GM23338 (cell line): ENCODE measurements around the gene DOCK1. TPM values are rescaled to one million over a fixed set of nuclear protein-coding genes. Genes with fewer than 3 reads are reported as not detected.

ENCODE experiments used
- ATAC-seq: fragments of 200-7000 bp; cut with Tn5 transposase; 3 replicates; pipeline ENCODE4 v1.9.1; 2020
- DNase-seq: peaks from one replicate; pipeline ENCODE4 v3.0.0-alpha.2; 2015; ENCODE audit warnings: low spot score
- H2AFZ ChIP-seq: fragments of 200-600 bp; sonication (generic); 2 replicates; pipeline ENCODE4 v1.8.0; 2016; ENCODE audit warnings: antibody characterized with exemption, mild to moderate bottlenecking, moderate library complexity
- H3F3A ChIP-seq: fragments of 200-600 bp; sonication (generic); replicated peaks from 2 replicates; pipeline ENCODE4 v1.8.0; 2017; ENCODE audit warnings: antibody characterized with exemption, mixed run types, low read depth
- H3K27ac ChIP-seq: fragments of 200-600 bp; sonication (generic); 2 replicates; pipeline ENCODE4 v1.6.1; 2016; ENCODE audit warnings: low read depth
- H3K27me3 ChIP-seq: fragments of 200-600 bp; sonication (generic); 2 replicates; pipeline ENCODE4 v1.8.0; 2016; ENCODE audit warnings: mild to moderate bottlenecking, mixed run types, moderate library complexity; ENCODE audit not compliant: insufficient read depth
- H3K36me3 ChIP-seq: fragments of 200-600 bp; sonication (generic); 2 replicates; pipeline ENCODE4 v1.8.0; 2016; ENCODE audit warnings: mild to moderate bottlenecking; ENCODE audit not compliant: insufficient read depth
- H3K4me1 ChIP-seq: fragments of 200-600 bp; sonication (generic); 2 replicates; pipeline ENCODE4 v1.8.0; 2016; ENCODE audit warnings: mild to moderate bottlenecking, moderate library complexity; ENCODE audit not compliant: insufficient read depth
- H3K4me2 ChIP-seq: fragments of 200-600 bp; sonication (generic); 2 replicates; pipeline ENCODE4 v1.7.1; 2017; ENCODE audit warnings: mixed run types
- H3K4me3 ChIP-seq: fragments of 200-600 bp; sonication (generic); 2 replicates; pipeline ENCODE4 v1.6.1; 2016; ENCODE audit warnings: mixed run types
- H3K79me2 ChIP-seq: fragments of 200-600 bp; sonication (generic); replicated peaks from 2 replicates; pipeline ENCODE4 v1.8.0; 2017; ENCODE audit warnings: mild to moderate bottlenecking; ENCODE audit not compliant: insufficient read depth
- H3K9me2 ChIP-seq: fragments of 200-600 bp; sonication (generic); 2 replicates; pipeline ENCODE4 v1.8.0; 2017; ENCODE audit not compliant: insufficient read depth
- H4K20me1 ChIP-seq: fragments of 200-600 bp; sonication (generic); replicated peaks from 2 replicates; pipeline ENCODE4 v1.8.0; 2017; ENCODE audit warnings: mild to moderate bottlenecking; ENCODE audit not compliant: insufficient read depth
- H3K27ac Mint-ChIP-seq: 2 replicates; pipeline ENCODE4 v1.8.0; 2020; ENCODE audit warnings: inconsistent platforms, mild to moderate bottlenecking, moderate library complexity, mixed read lengths
- H3K27me3 Mint-ChIP-seq: 3 replicates; pipeline ENCODE4 v1.8.0; 2022; ENCODE audit warnings: low read depth, mild to moderate bottlenecking, moderate library complexity, mixed read lengths, inconsistent platforms; ENCODE audit not compliant: insufficient read depth, poor library complexity
- H3K36me3 Mint-ChIP-seq: 3 replicates; pipeline ENCODE4 v1.8.0; 2021; ENCODE audit warnings: low read depth, mild to moderate bottlenecking, inconsistent platforms, moderate library complexity, mixed read lengths
- H3K4me1 Mint-ChIP-seq: 3 replicates; pipeline ENCODE4 v1.8.0; 2020; ENCODE audit warnings: mild to moderate bottlenecking, inconsistent platforms, mixed read lengths
- H3K4me3 Mint-ChIP-seq: 3 replicates; pipeline ENCODE4 v1.8.0; 2021; ENCODE audit warnings: moderate library complexity, mild to moderate bottlenecking, inconsistent platforms, mixed read lengths
- H3K9me3 Mint-ChIP-seq: 3 replicates; pipeline ENCODE4 v1.8.0; 2020; ENCODE audit warnings: moderate library complexity, mild to moderate bottlenecking, inconsistent platforms, mixed read lengths
- CREB1 ChIP-seq: fragments of 250-450 bp; sonication (Bioruptor Pico); IDR thresholded peaks from 2 replicates; pipeline ENCODE4 v1.5.0; 2020; ENCODE audit warnings: low read depth, mild to moderate bottlenecking, moderate library complexity
- EZH2phosphoT487 ChIP-seq: fragments of 200-600 bp; sonication (generic); IDR thresholded peaks from one replicate; pipeline ENCODE4 v1.8.1; 2018; ENCODE audit warnings: antibody characterized with exemption; ENCODE audit not compliant: unreplicated experiment
- JUNB ChIP-seq: IDR thresholded peaks from one replicate; pipeline ENCODE4 v1.6.1; 2016; ENCODE audit warnings: antibody characterized with exemption; ENCODE audit not compliant: unreplicated experiment
- NANOG ChIP-seq: IDR thresholded peaks from 2 replicates; pipeline ENCODE4 v1.6.1; 2016; ENCODE audit warnings: antibody characterized with exemption, borderline replicate concordance
- POLR2AphosphoS5 ChIP-seq: IDR thresholded peaks from 2 replicates; pipeline ENCODE4 v1.6.1; 2016; ENCODE audit warnings: antibody characterized with exemption, low read depth
- STAT1 ChIP-seq: IDR thresholded peaks from one replicate; pipeline ENCODE4 v1.6.1; 2016; ENCODE audit warnings: antibody characterized with exemption; ENCODE audit not compliant: unreplicated experiment
- ZNF114 ChIP-seq: fragments of 250-450 bp; sonication (Bioruptor Pico); IDR thresholded peaks from 2 replicates; pipeline ENCODE4 v1.5.0; 2020; ENCODE audit warnings: mild to moderate bottlenecking, moderate library complexity
- ZNF331 ChIP-seq: fragments of 250-450 bp; sonication (Bioruptor Pico); IDR thresholded peaks from 2 replicates; pipeline ENCODE4 v1.5.0; 2020; ENCODE audit warnings: low read depth, mild to moderate bottlenecking, moderate library complexity
- polyA plus RNA-seq: library from polyadenylated mRNA; unstranded; fragments of >200 nt; fragmentation: Nextera tagmentation; extraction: Ambion mirVana; gene quantifications from 2 replicates; pipeline ENCODE4 v1.2.1, GENCODE V29; 2016
- total RNA-seq: library from RNA; depleted of rRNA; stranded (reverse); fragments of >200 nt; shearing (Covaris generic); gene quantifications from 2 replicates; pipeline ENCODE4 v1.2.3, GENCODE V29; 2014
- TF ChIP-seq, protein P1 (sequence below), 2 experiments: fragments of 200-600 bp in 1 of 2; sonication (generic) in 1 of 2; conservative IDR thresholded peaks; 2 replicates each; pipeline versions ENCODE4 v1.5.1 to v1.6.1; 2016 to 2017; ENCODE audit warnings: antibody characterized with exemption in 2 of 2, low read depth in 2 of 2, mild to moderate bottlenecking in 2 of 2, moderate library complexity in 1 of 2
- TF ChIP-seq, protein P2 (sequence below): IDR thresholded peaks from 2 replicates; pipeline ENCODE4 v1.6.1; 2016; ENCODE audit warnings: antibody characterized with exemption
- TF ChIP-seq, protein P3 (sequence below): IDR thresholded peaks from one replicate; pipeline ENCODE4 v1.6.1; 2018; ENCODE audit warnings: antibody characterized with exemption; ENCODE audit not compliant: unreplicated experiment

The DOCK1 gene
- total and polyA plus RNA-seq, 2 experiments from 2014 or later, result 13.2 to 55.3 TPM

DNA sequence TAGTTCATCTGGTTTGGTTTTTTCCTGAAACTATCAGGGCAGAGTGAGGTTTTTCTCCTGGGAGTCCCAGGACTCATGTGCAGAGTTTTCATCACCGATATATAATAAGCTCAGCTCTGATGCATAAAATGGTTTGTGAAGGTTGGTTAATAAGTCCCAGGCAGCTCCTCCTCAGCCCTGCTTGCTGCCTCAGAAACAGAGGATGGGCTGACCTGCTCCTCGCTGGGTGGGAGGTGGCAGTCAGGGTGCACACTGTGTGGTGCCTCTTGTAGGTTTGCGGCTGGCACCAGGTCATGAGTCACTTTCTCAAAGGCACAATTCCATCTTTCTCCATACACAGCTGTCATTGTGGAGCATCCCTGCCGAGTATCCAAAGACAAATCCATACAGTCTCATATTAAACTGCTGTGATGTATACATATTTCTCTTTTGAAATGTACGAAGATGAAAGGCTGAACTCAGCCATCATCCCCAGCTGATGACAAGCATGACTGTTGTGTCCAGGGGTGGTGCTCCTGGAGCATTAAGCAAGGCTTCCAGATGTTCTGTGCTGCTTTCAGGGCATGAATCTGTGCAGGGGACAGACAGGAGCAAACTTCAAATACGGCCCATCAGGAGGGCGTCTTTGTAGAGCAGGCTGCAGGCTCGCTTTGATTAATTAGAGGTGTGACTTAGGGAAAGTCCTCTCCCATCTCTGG, 518.1 kb downstream of the DOCK1 start:
- Mint-ChIP-seq H3K27ac (no peak overlapping the region), H3K27me3 (no peaks in the 10 kb centered on the region), H3K4me3 (no peak overlapping the region), H3K9me3 (no peaks in the 10 kb centered on the region), H3K4me1 (peaks cover 12% of the 10 kb centered on the region), H3K36me3 (peaks cover 25% of the 10 kb centered on the region)
- no peaks in the 10 kb centered on the region for H3F3A ChIP-seq
- no peaks in the 10 kb centered on the region for H3K9me2 ChIP-seq
- DNase-seq (no peak), ATAC-seq (peak; percentile 54)
- TF ChIP-seq EZH2phosphoT487 (no peak), JUNB (no peak)
- H3K27me3 ChIP-seq, result no peaks in the 10 kb centered on the region
- no peaks in the 10 kb centered on the region for H3K79me2 ChIP-seq
- H3K36me3 ChIP-seq, result no peaks in the 10 kb centered on the region
- H3K4me3 ChIP-seq, result no peak overlapping the region
- H3K27ac ChIP-seq, result no peak overlapping the region
- no peaks in the 10 kb centered on the region for H3K4me1 ChIP-seq
- no peaks in the 10 kb centered on the region for H4K20me1 ChIP-seq
- no peak overlapping the region for H3K4me2 ChIP-seq
- no peak overlapping the region for H2AFZ ChIP-seq

DNA sequence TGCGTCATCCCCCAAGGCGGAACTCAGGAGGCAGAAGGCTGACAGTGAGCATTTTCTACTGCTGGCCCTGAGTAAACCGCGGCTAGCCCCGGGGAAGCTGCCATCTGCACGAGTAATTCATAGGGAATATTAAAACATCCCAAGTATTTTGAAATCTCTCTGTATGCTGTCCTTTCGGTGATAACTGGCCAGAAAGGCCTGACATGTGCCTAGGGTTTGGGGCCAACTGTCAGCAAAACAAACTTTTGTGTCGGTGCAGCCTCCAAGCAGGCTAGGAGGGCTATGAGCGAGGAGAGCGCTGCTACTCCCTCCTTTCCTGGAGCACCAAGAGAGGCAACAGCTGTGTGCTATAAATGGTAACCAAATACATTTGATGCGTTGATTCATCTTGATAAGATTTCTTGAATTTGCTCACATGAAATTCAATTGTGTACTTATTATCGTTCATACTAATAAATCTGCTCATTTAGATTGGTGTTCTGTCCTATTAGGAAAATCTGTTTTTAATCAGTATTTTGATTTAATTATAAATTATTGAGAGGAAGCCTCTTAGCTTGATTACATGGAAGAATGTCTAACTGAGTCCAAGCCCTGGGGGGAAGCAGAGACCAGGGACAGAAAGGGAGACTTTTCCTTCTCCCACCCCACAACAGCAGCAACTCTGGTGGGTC, 519.5 kb downstream of the DOCK1 start:
- peaks cover 12% of the 10 kb centered on the region for H3K4me1 Mint-ChIP-seq
- no peak overlapping the region for H3K4me3 Mint-ChIP-seq
- no peaks in the 10 kb centered on the region for H3K9me2 ChIP-seq
- H2AFZ ChIP-seq, result no peak overlapping the region
- H4K20me1 ChIP-seq, result no peaks in the 10 kb centered on the region
- peaks cover under 1% of the 10 kb centered on the region; the same call in 1 of the 3 replicates for H3K9me3 Mint-ChIP-seq
- H3K27me3 Mint-ChIP-seq, result peaks cover 1% of the 10 kb centered on the region
- H3K27ac ChIP-seq, result no peak overlapping the region
- ATAC-seq (no peak), DNase-seq (no peak)
- no peaks in the 10 kb centered on the region for H3K4me1 ChIP-seq
- H3K79me2 ChIP-seq, result no peaks in the 10 kb centered on the region
- H3F3A ChIP-seq, result no peaks in the 10 kb centered on the region
- peaks cover 22% of the 10 kb centered on the region for H3K36me3 Mint-ChIP-seq
- no peaks in the 10 kb centered on the region for H3K27me3 ChIP-seq
- no peak overlapping the region for H3K27ac Mint-ChIP-seq
- no peak overlapping the region for H3K4me3 ChIP-seq
- no peaks in the 10 kb centered on the region for H3K36me3 ChIP-seq
- H3K4me2 ChIP-seq, result no peak overlapping the region
- TF ChIP-seq POLR2AphosphoS5, result no peak
- no peak for TF ChIP-seq JUNB
- no peak for TF ChIP-seq CREB1
- TF ChIP-seq ZNF114 (CRISPR knock-in tag), result no peak
- TF ChIP-seq, protein P1, sequence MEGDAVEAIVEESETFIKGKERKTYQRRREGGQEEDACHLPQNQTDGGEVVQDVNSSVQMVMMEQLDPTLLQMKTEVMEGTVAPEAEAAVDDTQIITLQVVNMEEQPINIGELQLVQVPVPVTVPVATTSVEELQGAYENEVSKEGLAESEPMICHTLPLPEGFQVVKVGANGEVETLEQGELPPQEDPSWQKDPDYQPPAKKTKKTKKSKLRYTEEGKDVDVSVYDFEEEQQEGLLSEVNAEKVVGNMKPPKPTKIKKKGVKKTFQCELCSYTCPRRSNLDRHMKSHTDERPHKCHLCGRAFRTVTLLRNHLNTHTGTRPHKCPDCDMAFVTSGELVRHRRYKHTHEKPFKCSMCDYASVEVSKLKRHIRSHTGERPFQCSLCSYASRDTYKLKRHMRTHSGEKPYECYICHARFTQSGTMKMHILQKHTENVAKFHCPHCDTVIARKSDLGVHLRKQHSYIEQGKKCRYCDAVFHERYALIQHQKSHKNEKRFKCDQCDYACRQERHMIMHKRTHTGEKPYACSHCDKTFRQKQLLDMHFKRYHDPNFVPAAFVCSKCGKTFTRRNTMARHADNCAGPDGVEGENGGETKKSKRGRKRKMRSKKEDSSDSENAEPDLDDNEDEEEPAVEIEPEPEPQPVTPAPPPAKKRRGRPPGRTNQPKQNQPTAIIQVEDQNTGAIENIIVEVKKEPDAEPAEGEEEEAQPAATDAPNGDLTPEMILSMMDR (conservative IDR thresholded peaks at IDR 0.05; ENCODE audit: low read depth in 2 of 2), result no peak
- TF ChIP-seq ZNF331 (CRISPR knock-in tag), result no peak
- TF ChIP-seq, protein P2, sequence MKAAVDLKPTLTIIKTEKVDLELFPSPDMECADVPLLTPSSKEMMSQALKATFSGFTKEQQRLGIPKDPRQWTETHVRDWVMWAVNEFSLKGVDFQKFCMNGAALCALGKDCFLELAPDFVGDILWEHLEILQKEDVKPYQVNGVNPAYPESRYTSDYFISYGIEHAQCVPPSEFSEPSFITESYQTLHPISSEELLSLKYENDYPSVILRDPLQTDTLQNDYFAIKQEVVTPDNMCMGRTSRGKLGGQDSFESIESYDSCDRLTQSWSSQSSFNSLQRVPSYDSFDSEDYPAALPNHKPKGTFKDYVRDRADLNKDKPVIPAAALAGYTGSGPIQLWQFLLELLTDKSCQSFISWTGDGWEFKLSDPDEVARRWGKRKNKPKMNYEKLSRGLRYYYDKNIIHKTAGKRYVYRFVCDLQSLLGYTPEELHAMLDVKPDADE, result no peak
- TF ChIP-seq NANOG, result no peak
- TF ChIP-seq STAT1, result no peak
- no peak for TF ChIP-seq EZH2phosphoT487
- TF ChIP-seq, protein P3, sequence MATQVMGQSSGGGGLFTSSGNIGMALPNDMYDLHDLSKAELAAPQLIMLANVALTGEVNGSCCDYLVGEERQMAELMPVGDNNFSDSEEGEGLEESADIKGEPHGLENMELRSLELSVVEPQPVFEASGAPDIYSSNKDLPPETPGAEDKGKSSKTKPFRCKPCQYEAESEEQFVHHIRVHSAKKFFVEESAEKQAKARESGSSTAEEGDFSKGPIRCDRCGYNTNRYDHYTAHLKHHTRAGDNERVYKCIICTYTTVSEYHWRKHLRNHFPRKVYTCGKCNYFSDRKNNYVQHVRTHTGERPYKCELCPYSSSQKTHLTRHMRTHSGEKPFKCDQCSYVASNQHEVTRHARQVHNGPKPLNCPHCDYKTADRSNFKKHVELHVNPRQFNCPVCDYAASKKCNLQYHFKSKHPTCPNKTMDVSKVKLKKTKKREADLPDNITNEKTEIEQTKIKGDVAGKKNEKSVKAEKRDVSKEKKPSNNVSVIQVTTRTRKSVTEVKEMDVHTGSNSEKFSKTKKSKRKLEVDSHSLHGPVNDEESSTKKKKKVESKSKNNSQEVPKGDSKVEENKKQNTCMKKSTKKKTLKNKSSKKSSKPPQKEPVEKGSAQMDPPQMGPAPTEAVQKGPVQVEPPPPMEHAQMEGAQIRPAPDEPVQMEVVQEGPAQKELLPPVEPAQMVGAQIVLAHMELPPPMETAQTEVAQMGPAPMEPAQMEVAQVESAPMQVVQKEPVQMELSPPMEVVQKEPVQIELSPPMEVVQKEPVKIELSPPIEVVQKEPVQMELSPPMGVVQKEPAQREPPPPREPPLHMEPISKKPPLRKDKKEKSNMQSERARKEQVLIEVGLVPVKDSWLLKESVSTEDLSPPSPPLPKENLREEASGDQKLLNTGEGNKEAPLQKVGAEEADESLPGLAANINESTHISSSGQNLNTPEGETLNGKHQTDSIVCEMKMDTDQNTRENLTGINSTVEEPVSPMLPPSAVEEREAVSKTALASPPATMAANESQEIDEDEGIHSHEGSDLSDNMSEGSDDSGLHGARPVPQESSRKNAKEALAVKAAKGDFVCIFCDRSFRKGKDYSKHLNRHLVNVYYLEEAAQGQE, result no peak
